HG03159 (cell line): ENCODE results near the gene TCF19.

Experiments
- ATAC-seq: cut with Tn5 transposase; IDR thresholded peaks from one replicate; pipeline ENCODE4 v1.9.1; 2021; ENCODE audit warnings: mild to moderate bottlenecking, moderate library complexity; ENCODE audit not compliant: unreplicated experiment

TCF19 gene

DNA sequence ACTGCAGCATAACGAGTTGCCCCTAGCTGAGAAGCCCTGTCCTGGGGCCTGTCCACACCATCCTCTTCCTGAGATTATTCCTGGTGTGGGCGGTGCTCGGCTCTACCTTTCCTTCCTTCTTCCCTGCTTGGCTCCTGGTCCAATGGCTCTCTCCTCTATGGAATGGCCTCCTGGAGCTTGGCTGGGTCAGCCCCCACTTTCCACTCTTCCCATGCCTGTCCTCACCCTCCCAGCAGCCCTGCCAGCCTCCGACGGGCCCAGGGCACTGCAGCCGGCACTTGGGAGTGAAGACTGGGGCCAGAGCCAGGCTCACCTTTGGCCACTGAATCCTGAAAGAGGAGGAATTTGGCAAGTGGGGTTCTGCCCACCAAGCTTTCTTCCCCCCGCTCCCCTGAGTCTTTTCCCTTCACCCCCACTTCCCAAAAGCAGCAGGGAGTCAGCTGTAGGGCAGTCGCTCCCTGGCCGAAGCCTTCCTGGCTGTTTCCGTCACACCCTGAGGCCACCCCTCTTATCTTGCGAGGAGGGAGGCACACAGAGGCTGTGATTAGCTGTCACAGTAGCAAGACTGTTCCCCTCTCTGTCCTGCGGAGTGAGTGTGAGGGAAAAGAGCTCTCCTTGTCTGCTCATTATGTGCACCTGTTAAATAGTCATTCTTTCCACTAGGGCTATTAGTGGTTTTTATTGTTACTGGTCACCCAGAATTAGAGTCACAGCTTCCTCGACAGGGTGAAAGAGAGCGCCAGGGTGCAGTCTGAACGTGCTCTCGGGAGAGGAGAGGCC lies 31.8 kb upstream of the TCF19 start:
- ATAC-seq, result no peak

- ATAC-seq, result no peak
These were observed 30.2 kb upstream of the TCF19 start for GRCh38 chr6:31128093-31128676.

DNA sequence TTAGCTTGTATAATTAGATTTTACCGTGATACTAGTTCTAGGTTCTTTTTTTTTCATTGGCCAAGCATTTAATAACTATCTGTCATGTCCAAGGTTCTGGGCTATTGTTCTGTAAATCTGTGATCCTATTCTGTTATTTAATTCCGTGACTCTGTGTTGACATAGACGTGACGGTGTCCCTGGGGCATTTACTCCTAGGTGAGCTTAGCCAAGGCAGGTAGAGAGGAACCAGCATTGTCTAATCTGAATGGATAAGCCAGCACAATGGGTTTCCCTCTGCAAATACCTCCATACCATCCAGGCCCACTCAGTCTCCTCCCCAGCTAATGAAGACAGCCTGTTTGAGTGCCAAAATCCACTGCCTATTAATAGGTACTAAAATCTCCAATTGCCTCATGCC lies 29.3 kb upstream of the TCF19 start:
- ATAC-seq, result no peak

GRCh38 chr6:31130751-31131150 lies 27.6 kb upstream of the TCF19 start:
- ATAC-seq, result no peak

DNA sequence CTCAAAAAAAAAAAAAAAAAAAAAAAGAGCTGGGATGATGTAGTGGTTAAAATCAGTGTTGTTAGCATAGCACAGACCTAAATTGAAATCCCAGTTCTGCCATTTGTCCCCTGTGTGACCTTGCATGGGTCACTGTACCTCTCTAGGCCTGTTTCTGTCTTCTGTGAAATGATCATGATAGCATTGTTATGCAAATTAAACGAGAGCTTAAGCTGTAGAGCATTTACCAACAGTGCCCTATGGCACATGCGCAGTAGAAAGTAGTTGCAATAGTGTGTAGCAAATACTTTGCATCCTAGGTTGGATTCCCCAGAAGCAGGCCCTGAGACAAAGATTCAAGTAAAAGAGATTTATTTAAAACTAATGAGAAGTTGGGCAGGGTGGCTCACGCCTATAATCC lies 26.8 kb upstream of the TCF19 start:
- ATAC-seq, result no peak

- ATAC-seq, result no peak
These were observed 25.6 kb upstream of the TCF19 start for GRCh38 chr6:31132806-31133205.

DNA sequence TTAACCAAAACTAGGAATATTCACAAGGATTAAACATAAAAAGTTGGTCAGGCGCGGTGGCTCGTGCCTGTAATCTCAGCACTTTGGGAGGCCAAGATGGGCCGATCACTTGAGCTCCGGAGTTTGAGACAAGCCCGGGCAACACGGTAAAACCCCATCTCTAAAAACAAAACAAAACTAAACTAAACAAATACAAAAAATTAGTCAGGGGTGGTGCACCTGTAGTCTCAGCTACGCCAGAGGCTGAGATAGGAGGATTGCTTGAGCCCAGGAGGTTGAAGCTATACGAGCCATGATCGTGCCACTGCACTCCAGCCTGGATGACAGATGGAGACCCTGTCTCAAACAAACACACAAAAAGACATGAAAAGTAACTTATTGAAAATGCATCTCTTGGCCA lies 22.7 kb upstream of the TCF19 start:
- no peak for ATAC-seq

GRCh38 chr6:31138982-31139381 lies 19.4 kb upstream of the TCF19 start, which contains the start of gene PSORS1C2:
TSS of gene PSORS1C2 (minus strand) at chr6:31139066. CDS start at chr6:31139026, 40 bp downstream.
- no peak for ATAC-seq

DNA sequence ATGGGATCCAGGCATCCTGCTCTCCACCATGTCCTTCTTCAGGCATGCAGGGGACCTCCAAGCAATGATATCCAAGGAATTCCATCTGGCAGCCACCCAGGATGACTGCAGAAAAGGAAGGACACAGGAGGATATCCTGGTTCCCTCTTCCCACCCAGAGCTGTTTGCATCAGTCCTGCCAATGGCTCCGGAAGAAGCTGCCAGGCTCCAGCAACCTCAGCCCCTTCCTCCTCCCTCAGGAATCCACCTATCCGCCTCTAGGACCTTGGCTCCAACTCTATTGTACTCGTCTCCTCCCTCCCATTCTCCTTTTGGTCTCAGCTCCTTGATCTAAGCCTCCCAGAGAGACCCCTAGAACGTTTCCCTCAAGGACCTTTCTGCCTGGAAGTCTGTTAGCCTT lies 18.8 kb upstream of the TCF19 start:
- ATAC-seq, result no peak

DNA sequence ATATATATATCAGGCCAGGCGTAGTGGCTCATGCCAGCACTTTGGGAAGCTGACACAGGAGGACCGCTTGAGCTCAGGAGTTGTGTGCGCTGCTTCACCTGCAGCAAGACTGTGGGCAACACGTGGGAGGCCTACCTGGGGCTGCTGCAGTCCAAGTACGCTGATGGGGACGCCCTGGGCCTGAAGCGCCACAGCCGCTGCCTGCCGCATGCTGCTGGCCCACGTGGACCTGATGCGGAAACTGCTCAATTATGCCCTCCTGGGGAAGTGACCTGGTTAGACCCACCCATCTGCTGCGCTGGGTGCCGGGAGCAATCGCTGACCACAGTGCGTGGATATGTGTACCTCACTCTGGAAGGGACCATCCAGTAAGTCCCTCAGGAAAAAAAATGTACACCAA lies 17.7 kb upstream of the TCF19 start:
- no peak for ATAC-seq

DNA sequence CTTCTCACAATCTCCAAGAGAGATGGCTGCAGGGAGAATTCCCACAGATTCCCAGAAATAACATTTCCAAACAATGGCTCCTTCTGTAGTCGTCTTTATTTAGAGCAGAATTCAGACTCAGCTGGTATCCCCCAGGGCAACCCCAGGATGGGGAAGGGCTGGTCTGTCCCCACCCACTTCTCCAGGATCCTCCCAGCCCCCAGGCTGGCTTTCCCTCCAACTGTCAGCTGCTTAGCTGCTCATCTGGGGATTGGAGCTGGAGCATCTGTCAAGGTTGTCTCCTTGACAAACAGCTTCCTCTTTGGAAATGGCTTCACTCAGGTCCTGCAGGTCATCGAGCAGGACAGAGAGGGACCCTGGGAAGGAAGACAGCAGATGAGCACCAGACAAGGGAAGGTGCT lies 16.0 kb upstream of the TCF19 start:
- ATAC-seq, result no peak

- no peak for ATAC-seq
These were observed 15.2 kb upstream of the TCF19 start for GRCh38 chr6:31143148-31143547.

- ATAC-seq, result no peak
These were observed 14.0 kb upstream of the TCF19 start for GRCh38 chr6:31144296-31144969.

GRCh38 chr6:31144970-31145340 lies 13.4 kb upstream of the TCF19 start:
- no peak for ATAC-seq

DNA sequence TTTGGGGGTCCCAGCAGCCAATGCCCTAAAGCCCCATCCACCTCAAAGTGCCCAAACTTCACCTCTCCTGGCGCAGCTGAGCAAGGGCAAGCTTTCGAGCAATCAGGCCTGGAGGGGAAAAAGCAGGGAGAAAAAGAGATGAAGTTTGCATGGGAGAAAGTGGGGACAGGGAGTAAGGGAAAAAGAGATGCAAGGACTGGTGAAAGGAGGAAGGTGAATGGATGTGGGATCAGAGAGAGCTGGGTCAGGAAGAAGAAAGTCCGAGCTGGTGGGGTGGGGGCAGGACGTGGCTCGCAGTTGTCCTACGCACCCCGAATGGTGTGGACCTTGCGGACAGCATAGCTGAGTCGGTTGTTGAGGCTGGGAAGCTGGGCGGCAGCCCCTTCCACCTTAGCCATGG lies 13.0 kb upstream of the TCF19 start:
- ATAC-seq, result no peak

GRCh38 chr6:31149827-31150447 lies 8.5 kb upstream of the TCF19 start:
- no peak for ATAC-seq

GRCh38 chr6:31152781-31153180 lies 5.6 kb upstream of the TCF19 start:
- no peak for ATAC-seq

GRCh38 chr6:31154436-31154835 lies 4.0 kb upstream of the TCF19 start:
- no peak for ATAC-seq

GRCh38 chr6:31156641-31157040 lies 1.7 kb upstream of the TCF19 start:
- ATAC-seq, result no peak

DNA sequence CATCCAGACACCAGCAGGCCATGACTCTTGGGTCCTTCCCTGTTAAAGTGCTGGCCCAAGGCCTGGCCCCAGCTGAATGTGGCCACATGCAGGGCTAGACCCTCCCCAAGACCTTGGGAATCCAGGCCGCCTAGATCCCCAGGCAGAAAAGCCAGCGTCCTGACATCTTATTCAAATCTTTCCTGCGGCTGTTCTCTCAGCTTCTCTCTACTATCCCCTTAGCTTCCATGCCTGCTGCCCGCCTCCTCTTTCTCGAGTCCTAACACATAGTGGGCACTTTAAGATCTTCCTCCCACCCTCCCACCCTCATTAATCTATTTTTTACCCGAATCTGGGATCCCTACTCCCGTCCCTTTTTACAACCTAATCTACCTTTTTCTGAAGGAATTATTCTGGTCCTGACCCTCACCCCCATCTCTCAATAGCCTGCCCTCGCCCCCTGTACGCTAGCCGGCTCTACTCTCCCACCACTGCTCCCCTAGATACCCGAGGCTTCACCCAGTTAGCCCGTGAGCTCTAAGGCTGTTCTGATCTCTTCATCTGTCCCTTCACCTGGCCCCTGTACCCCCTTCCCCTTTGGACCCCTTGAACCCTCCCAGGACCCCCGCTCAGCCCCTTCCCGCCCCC lies 763 bp upstream of the TCF19 start, which contains the start of gene CCHCR1:
Gene CCHCR1 (minus strand): TSS at position 290 of the 627 bp plus-strand sequence. CDS start 202 bp downstream, at position 88.
- peak; percentile 3 for ATAC-seq
